ENCODE data around the gene HMGCL. TPM values are rescaled to one million over a fixed set of nuclear protein-coding genes. Genes with fewer than 3 reads are reported as not detected.

The HMGCL gene
- total and polyA plus RNA-seq, 2 of the 13 experiments (the other 11 are each of a cell fraction or from before 2014, with no cell fraction given), result 21.3 to 41.4 TPM

- WGBS (ENCODE audit: low lambda C conversion rate), result 10% methylated on average over 10 of the region's 10 CpGs
- no peak for DNase-seq (ENCODE audit: low spot score)
- H3K27ac ChIP-seq (ENCODE audit: extremely low read length, insufficient read depth, low read length), result peak overlapping the region; percentile 37
- peak overlapping the region; percentile 65 for H3K9ac ChIP-seq (ENCODE audit: insufficient read depth, low read depth, low read length)
- in situ Hi-C loops (cut with HindIII; ENCODE audit: extremely low pct_ligation_motif_present, low pct_unique_long_range_greater_than_20kb) (loop anchor here (5.0 kb wide), 1 partner anchor 62 kb away; no protein-coding TSS in a partner anchor), intact Hi-C loops (cut with micrococcal nuclease; ENCODE audit: unreplicated experiment) (loop anchor here (5.0 to 10.0 kb wide), 2 partner anchors 67 to 94 kb away; partner anchors contain the start of genes GALE and PITHD1)
- BruUV-seq (replicated peaks), result no TSS peak
- H4K20me1 ChIP-seq (ENCODE audit: insufficient read depth, low read length), result no peaks in the 10 kb centered on the region
- H3K36me3 ChIP-seq (replicated peaks in 1 of 2; ENCODE audit: control insufficient read depth in 1 of 2, insufficient read depth in 2 of 2, low read length in 2 of 2), result 0 out of 5 replicates have a peak, but pooled peaks cover 0 to 4% of the 10 kb centered on the region in 2 experiments
- ChIA-PET POLR2A (interaction anchor here (1.4 to 2.3 kb wide), 3 partner anchors 59 to 91 kb away, joined by 6 to 11 read pairs (median 7); partner anchors contain the start of genes GALE and PITHD1), CTCF (ENCODE audit: low intra/inter-chr PET ratio, low total read pairs) (interaction anchor here (0.8 to 2.2 kb wide), 2 partner anchors 48 to 59 kb away, joined by 3 to 15 read pairs; no protein-coding TSS in a partner anchor)
- H3K4me3 ChIP-seq (replicated peaks in 1 of 3; ENCODE audit: insufficient read depth in 1 of 3, low read depth in 2 of 3, low read length in 3 of 3), result peak overlapping the region; percentile 67 to 81 (median 81)
- peak; percentile 15 for ATAC-seq
- H3K4me2 ChIP-seq (ENCODE audit: low read depth, low read length), result peak overlapping the region; percentile 86
- H3K27me3 ChIP-seq (ENCODE audit: control insufficient read depth in 1 of 2, insufficient read depth in 2 of 2, low read length in 2 of 2), result no peaks in the 10 kb centered on the region; a peak in 2 of 5 replicates
- H3K79me2 ChIP-seq (ENCODE audit: insufficient read depth, low read length), result peaks cover 3% of the 10 kb centered on the region
- no peaks in the 10 kb centered on the region for H3K9me3 ChIP-seq (ENCODE audit: low read length)
- FAIRE-seq, result no peak
- H2AFZ ChIP-seq (ENCODE audit: low read length), result peak overlapping the region; percentile 98
- peaks cover 33% of the 10 kb centered on the region for H3K4me1 ChIP-seq (ENCODE audit: insufficient read depth, low read length)
- TF ChIP-seq ZFP36L2 (CRISPR knock-in tag; IDR thresholded peaks at IDR 0.05) (no peak), HNRNPUL1 (IDR thresholded peaks at IDR 0.05; ENCODE audit: low read depth, low read length) (no peak), ZNF280B (CRISPR knock-in tag; IDR thresholded peaks at IDR 0.05; ENCODE audit: borderline replicate concordance) (no peak), ZBTB2 (CRISPR knock-in tag; IDR thresholded peaks at IDR 0.05; ENCODE audit: low read depth) (no peak), ARID3A (IDR thresholded peaks at IDR 0.05; ENCODE audit: low read depth, low read length) (no peak), ZMYM3 (CRISPR knock-in tag; IDR thresholded peaks at IDR 0.05) (no peak), ZNF710 (CRISPR knock-in tag; IDR thresholded peaks at IDR 0.05; ENCODE audit: borderline replicate concordance) (0 out of 2 replicates have a peak, but pooled peaks have one; percentile 50), NFKB2 (CRISPR knock-in tag; IDR thresholded peaks at IDR 0.05; ENCODE audit: borderline replicate concordance) (no peak), HDAC1 (CRISPR knock-in tag; IDR thresholded peaks at IDR 0.05) (no peak), THAP9 (CRISPR knock-in tag; IDR thresholded peaks at IDR 0.05; ENCODE audit: borderline replicate concordance) (no peak), ONECUT2 (CRISPR knock-in tag; IDR thresholded peaks at IDR 0.05) (no peak), ZNF331 (CRISPR knock-in tag; IDR thresholded peaks at IDR 0.05) (no peak), ZNF510 (CRISPR knock-in tag; IDR thresholded peaks at IDR 0.05; ENCODE audit: low read depth) (no peak)
Observed at GRCh38 chr1:23869051-23869450, 43.8 kb upstream of the HMGCL start.
